Loucy (cell line): ENCODE data around the gene G6PC3.
"Not testable (repeated sequence)": the region's sequence is repeated elsewhere in the genome, so short reads cannot be mapped to it uniquely, and the experiment has no call there.

Source experiments
- H2AFZ ChIP-seq: fragments of 200-600 bp; sonication (generic); 2 replicates; pipeline ENCODE4 v1.6.0; 2016; ENCODE audit warnings: antibody characterized with exemption, mild to moderate bottlenecking, low read length, moderate library complexity
- H3F3A ChIP-seq: fragments of 200-600 bp; 2 replicates; pipeline ENCODE4 v1.6.0; 2016; ENCODE audit warnings: antibody characterized with exemption, low read depth, mild to moderate bottlenecking
- H3K27me3 ChIP-seq: fragments of 200-600 bp; sonication (generic); 2 replicates; pipeline ENCODE4 v1.6.1; 2014; ENCODE audit warnings: low read length, mild to moderate bottlenecking; ENCODE audit not compliant: insufficient read depth, poor library complexity, severe bottlenecking
- H3K36me3 ChIP-seq: fragments of 200-600 bp; sonication (generic); 2 replicates; pipeline ENCODE4 v1.6.1; 2016; ENCODE audit warnings: low read length; ENCODE audit not compliant: insufficient read depth
- H3K4me1 ChIP-seq: fragments of 200-600 bp; sonication (generic); 2 replicates; pipeline ENCODE4 v1.5.1; 2014; ENCODE audit warnings: low read length, mild to moderate bottlenecking; ENCODE audit not compliant: insufficient read depth, poor library complexity, severe bottlenecking
- H3K4me2 ChIP-seq: fragments of 200-600 bp; sonication (generic); 2 replicates; pipeline ENCODE4 v1.6.0; 2014; ENCODE audit warnings: antibody characterized with exemption, low read length, low read depth, mild to moderate bottlenecking; ENCODE audit not compliant: poor library complexity, severe bottlenecking
- H3K4me3 ChIP-seq: fragments of 200-600 bp; sonication (generic); 2 replicates; pipeline ENCODE4 v1.5.1; 2014; ENCODE audit warnings: low read length, mild to moderate bottlenecking, mixed read lengths; ENCODE audit not compliant: poor library complexity, severe bottlenecking
- H3K79me2 ChIP-seq: fragments of 200-600 bp; sonication (generic); 2 replicates; pipeline ENCODE4 v1.6.1; 2014; ENCODE audit warnings: low read length; ENCODE audit not compliant: insufficient read depth
- H3K9ac ChIP-seq: fragments of 200-600 bp; sonication (generic); 2 replicates; pipeline ENCODE4 v1.6.0; 2014; ENCODE audit warnings: mild to moderate bottlenecking, low read depth, low read length, moderate library complexity; ENCODE audit not compliant: poor library complexity, severe bottlenecking
- H3K9me2 ChIP-seq: fragments of 200-600 bp; sonication (generic); replicated peaks from 2 replicates; pipeline ENCODE4 v1.6.1; 2016; ENCODE audit warnings: low read depth, low read length, mixed read lengths
- H3K9me3 ChIP-seq: fragments of 200-600 bp; sonication (generic); 2 replicates; pipeline ENCODE4 v1.6.1; 2014; ENCODE audit warnings: mild to moderate bottlenecking, antibody characterized with exemption, low read length, low read depth; ENCODE audit not compliant: insufficient read depth
- H4K20me1 ChIP-seq: fragments of 200-600 bp; sonication (generic); 2 replicates; pipeline ENCODE4 v1.6.0; 2014; ENCODE audit warnings: antibody characterized with exemption, low read length, mild to moderate bottlenecking; ENCODE audit not compliant: insufficient read depth, poor library complexity, severe bottlenecking
- EZH2phosphoT487 ChIP-seq: fragments of 200-600 bp; IDR thresholded peaks from 2 replicates; pipeline ENCODE4 v1.6.1; 2018; ENCODE audit warnings: antibody characterized with exemption, mild to moderate bottlenecking, moderate library complexity, borderline replicate concordance
- TF ChIP-seq, protein P1 (sequence below): fragments of 200-600 bp; sonication (generic); conservative IDR thresholded peaks from 2 replicates; pipeline ENCODE4 v1.5.1; 2014; ENCODE audit warnings: mild to moderate bottlenecking, antibody characterized with exemption, low read length

Gene G6PC3

DNA sequence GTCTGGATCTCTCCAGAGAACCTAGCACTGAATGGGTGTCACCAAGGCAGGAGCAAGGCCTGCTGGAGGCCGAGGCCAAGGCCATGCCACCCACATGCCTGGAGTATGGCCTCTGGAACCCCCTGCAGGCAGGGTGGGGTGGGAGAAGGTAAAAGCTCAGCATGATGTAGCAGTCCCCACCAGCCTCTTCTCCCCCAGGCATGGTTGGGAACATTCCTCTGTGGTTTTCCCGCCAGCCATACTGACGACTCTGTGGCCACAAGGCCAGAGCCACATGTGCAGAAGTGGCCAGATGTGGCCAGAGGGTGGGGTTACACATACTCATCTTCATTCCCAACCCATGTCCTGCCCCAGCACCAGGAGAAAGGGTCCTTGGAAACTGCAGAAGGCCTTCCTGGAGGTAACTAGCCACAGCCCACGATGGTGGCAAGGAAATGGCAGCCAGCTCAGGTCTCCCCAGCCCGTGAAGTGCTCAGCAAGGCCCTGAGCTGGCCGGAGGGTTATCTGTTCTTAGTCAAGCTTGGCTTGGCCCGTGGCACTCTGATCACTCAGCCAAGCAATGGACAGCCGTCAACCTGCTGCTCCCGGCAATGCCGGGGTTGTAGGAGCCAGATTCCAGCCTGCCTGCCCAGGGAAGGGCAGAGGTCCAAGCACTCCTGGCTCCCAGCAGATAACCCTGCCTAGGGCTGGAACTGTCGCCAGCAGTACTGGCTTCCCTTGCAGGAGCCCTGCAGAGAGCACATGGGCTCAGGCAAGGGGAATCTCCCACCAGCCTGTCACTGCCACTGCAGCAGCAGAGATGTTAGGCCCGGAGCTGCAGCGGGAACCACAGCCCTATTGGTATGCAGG is 26.8 kb downstream of the G6PC3 start:
- no peak overlapping the region for H3K9ac ChIP-seq
- H3K4me1 ChIP-seq, result peaks cover 28% of the 10 kb centered on the region
- H3K4me2 ChIP-seq, result no peak overlapping the region

DNA sequence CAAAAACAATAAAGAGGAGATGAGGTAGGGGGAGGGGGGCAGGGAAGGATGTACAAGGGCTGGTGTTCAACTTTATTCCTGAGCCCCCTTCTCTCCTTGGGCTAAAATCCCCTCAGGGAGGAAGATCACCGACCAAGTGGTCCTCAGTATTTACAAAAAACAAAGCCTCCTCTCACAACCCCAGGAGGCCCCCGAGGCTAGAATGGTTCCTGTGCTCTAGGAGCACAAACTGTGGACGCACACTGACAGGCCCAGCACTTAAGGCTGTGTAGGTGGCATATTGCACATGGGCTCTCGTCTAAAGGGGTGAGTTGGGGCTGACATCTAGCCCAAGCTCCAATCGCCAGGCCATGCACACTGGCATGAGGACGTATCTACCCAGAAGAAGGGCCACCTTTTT is 31.3 kb downstream of the G6PC3 start:
- not testable (repeated sequence) for H4K20me1 ChIP-seq, H2AFZ ChIP-seq, H3K36me3 ChIP-seq, H3K4me3 ChIP-seq, H3K9me2 ChIP-seq, H3K9me3 ChIP-seq, H3K9ac ChIP-seq, H3K4me2 ChIP-seq, H3K27me3 ChIP-seq, H3F3A ChIP-seq
- peaks cover 44% of the 10 kb centered on the region; the same call in 1 of the 2 replicates for H3K79me2 ChIP-seq
- peaks cover 28% of the 10 kb centered on the region for H3K4me1 ChIP-seq

More for the DNA sequence above, 26.8 kb downstream of the G6PC3 start:
- peaks cover 6% of the 10 kb centered on the region for H4K20me1 ChIP-seq
- H3K36me3 ChIP-seq, result peaks cover 2% of the 10 kb centered on the region; the same call in 1 of the 2 replicates
- H3K27me3 ChIP-seq, result no peaks in the 10 kb centered on the region
- no peak for TF ChIP-seq EZH2phosphoT487
- TF ChIP-seq, protein P1, sequence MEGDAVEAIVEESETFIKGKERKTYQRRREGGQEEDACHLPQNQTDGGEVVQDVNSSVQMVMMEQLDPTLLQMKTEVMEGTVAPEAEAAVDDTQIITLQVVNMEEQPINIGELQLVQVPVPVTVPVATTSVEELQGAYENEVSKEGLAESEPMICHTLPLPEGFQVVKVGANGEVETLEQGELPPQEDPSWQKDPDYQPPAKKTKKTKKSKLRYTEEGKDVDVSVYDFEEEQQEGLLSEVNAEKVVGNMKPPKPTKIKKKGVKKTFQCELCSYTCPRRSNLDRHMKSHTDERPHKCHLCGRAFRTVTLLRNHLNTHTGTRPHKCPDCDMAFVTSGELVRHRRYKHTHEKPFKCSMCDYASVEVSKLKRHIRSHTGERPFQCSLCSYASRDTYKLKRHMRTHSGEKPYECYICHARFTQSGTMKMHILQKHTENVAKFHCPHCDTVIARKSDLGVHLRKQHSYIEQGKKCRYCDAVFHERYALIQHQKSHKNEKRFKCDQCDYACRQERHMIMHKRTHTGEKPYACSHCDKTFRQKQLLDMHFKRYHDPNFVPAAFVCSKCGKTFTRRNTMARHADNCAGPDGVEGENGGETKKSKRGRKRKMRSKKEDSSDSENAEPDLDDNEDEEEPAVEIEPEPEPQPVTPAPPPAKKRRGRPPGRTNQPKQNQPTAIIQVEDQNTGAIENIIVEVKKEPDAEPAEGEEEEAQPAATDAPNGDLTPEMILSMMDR, result no peak
- H2AFZ ChIP-seq, result no peak overlapping the region
- no peaks in the 10 kb centered on the region for H3K9me2 ChIP-seq
- H3K9me3 ChIP-seq, result no peaks in the 10 kb centered on the region
- no peaks in the 10 kb centered on the region for H3F3A ChIP-seq
- H3K79me2 ChIP-seq, result peaks cover 19% of the 10 kb centered on the region; the same call in 1 of the 2 replicates
- H3K4me3 ChIP-seq, result no peak overlapping the region

DNA sequence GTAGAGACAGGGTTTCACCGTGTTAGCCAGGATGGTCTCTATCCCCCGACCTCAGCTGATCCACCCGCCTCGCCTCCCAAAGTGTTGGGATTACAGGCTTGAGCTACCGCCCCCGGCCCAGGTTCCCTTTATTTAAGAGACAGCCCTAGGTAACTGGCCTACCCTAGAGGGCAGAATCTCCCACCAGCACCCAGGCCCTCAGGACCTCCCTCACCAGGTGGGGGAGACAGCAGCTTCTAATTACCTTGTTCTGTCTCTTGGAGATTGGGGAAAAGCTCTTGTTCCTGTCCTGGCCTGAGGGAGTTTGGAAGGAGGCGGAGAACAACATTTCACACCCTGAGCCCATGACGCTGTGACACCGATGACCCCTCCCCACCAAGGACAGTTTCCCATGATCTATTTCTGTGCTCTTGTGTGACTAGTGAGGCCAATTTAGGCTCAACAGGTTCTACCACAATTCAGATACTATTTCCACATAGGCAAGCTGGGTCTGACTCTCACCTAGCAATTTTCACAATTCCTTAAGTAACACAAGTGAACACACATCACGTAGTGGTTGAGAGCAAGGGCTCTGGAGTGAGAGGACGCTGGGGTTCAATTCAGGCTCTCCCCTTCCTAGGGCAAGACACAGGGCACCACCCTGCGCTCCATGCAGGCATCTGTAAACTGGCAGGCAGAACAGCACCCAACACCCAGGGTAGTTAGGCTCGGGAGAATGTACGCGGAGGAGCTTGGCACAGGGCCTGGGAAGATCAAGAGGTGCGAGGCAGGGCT is 32.5 kb downstream of the G6PC3 start:
- Histone ChIP-seq H3K27me3 (no peaks in the 10 kb centered on the region), H2AFZ (no peak overlapping the region), H3F3A (no peaks in the 10 kb centered on the region), H3K4me1 (peaks cover 27% of the 10 kb centered on the region), H3K9ac (no peak overlapping the region), H3K9me2 (no peaks in the 10 kb centered on the region), H3K4me3 (no peak overlapping the region), H3K79me2 (peaks cover 46% of the 10 kb centered on the region), H3K4me2 (no peak overlapping the region), H3K9me3 (no peaks in the 10 kb centered on the region), H4K20me1 (peaks cover 12% of the 10 kb centered on the region), H3K36me3 (0 out of 2 replicates have a peak, but pooled peaks cover 4% of the 10 kb centered on the region)
- TF ChIP-seq, protein P1, result no peak
- TF ChIP-seq EZH2phosphoT487, result no peak
